GM21360 (cell line): ENCODE results near the gene THUMPD1.
"Not testable (repeated sequence)": the region's sequence is repeated elsewhere in the genome, so short reads cannot be mapped to it uniquely, and the experiment has no call there.

Experiments
- ATAC-seq: cut with Tn5 transposase; IDR thresholded peaks from one replicate; pipeline ENCODE4 v1.9.1; 2021; ENCODE audit warnings: mild to moderate bottlenecking, moderate library complexity; ENCODE audit not compliant: unreplicated experiment

THUMPD1 gene

GRCh38 chr16:20750558-20750957 lies 8.9 kb upstream of the THUMPD1 start:
- no peak for ATAC-seq

GRCh38 chr16:20749474-20749873 lies 7.9 kb upstream of the THUMPD1 start:
- ATAC-seq: no peak

GRCh38 chr16:20747030-20747816 lies 5.6 kb upstream of the THUMPD1 start:
- ATAC-seq: no peak

GRCh38 chr16:20746461-20746860 lies 4.8 kb upstream of the THUMPD1 start:
- no peak for ATAC-seq

GRCh38 chr16:20744922-20745440 lies 3.4 kb upstream of the THUMPD1 start:
- ATAC-seq: no peak

GRCh38 chr16:20743591-20743990 lies 2.0 kb upstream of the THUMPD1 start:
- ATAC-seq: no peak

GRCh38 chr16:20740901-20741521 lies 607 bp downstream of the THUMPD1 start:
- ATAC-seq: peak; percentile 78

- no peak for ATAC-seq
These were observed 1.4 kb downstream of the THUMPD1 start for GRCh38 chr16:20740007-20740883.

- ATAC-seq: no peak
These were observed 6.1 kb downstream of the THUMPD1 start for GRCh38 chr16:20735490-20735889.

GRCh38 chr16:20734782-20735181 lies 6.8 kb downstream of the THUMPD1 start:
- ATAC-seq: no peak

GRCh38 chr16:20734056-20734455 lies 7.6 kb downstream of the THUMPD1 start:
- no peak for ATAC-seq

GRCh38 chr16:20729141-20729540 lies 12.5 kb downstream of the THUMPD1 start:
- ATAC-seq: no peak

GRCh38 chr16:20727181-20727580 lies 14.4 kb downstream of the THUMPD1 start:
- no peak for ATAC-seq

GRCh38 chr16:20726661-20727060 lies 15.0 kb downstream of the THUMPD1 start:
- no peak for ATAC-seq

- ATAC-seq: no peak
These were observed 21.4 kb downstream of the THUMPD1 start for GRCh38 chr16:20720251-20720650.

- not testable (repeated sequence) for ATAC-seq
These were observed 23.9 kb downstream of the THUMPD1 start for GRCh38 chr16:20717718-20718117.

GRCh38 chr16:20711277-20711911 lies 30.2 kb downstream of the THUMPD1 start:
- ATAC-seq: no peak

- ATAC-seq: not testable (repeated sequence)
These were observed 33.5 kb downstream of the THUMPD1 start for GRCh38 chr16:20708129-20708528.

GRCh38 chr16:20707461-20707860 lies 34.2 kb downstream of the THUMPD1 start:
- no peak for ATAC-seq

GRCh38 chr16:20705972-20706371 lies 35.6 kb downstream of the THUMPD1 start:
- not testable (repeated sequence) for ATAC-seq

- no peak for ATAC-seq
These were observed 37.3 kb downstream of the THUMPD1 start for GRCh38 chr16:20704281-20704680.
